Esophagus mucosa (tissue), 1 donor: ENCODE data around the gene CCDC24. TPM values are rescaled to one million over a fixed set of nuclear protein-coding genes. Genes with fewer than 3 reads are reported as not detected.

Source experiments
- ATAC-seq: fragments of 200-7000 bp; cut with Tn5 transposase; one replicate; pipeline ENCODE4 v1.9.1; 2020
- total RNA-seq: library from RNA; stranded (reverse); gene quantifications from one replicate; pipeline ENCODE4 v1.2.4, GENCODE V29; 2023
- donor health status: DM: yes; HTN: yes; CAD: no.

Gene CCDC24
- total RNA-seq, 1 donor from 2014 or later: 4.0 TPM

GRCh38 chr1:44027320-44027719, 35.9 kb downstream of the CCDC24 start:
- ATAC-seq: no peak

GRCh38 chr1:44029260-44029910, 38.0 kb downstream of the CCDC24 start:
- ATAC-seq: no peak

- ATAC-seq: peak; percentile 77
Measured at GRCh38 chr1:44029911-44030604, 38.7 kb downstream of the CCDC24 start.

GRCh38 chr1:44030605-44031251, 39.3 kb downstream of the CCDC24 start:
- ATAC-seq: peak; percentile 4

- peak; percentile 47 for ATAC-seq
Measured at GRCh38 chr1:44031252-44032169, 40.1 kb downstream of the CCDC24 start, which contains the start of gene SLC6A9. TSS of gene SLC6A9 (minus strand) at chr1:44031462. CDS start at chr1:44024277, 7,185 bp downstream.

GRCh38 chr1:44032170-44032790, 40.9 kb downstream of the CCDC24 start:
- peak; percentile 5 for ATAC-seq

- no peak for ATAC-seq
Measured at GRCh38 chr1:44033041-44033575, 41.7 kb downstream of the CCDC24 start.

- no peak for ATAC-seq
Measured at GRCh38 chr1:44033756-44034155, 42.4 kb downstream of the CCDC24 start.

GRCh38 chr1:44034423-44034822, 43.0 kb downstream of the CCDC24 start:
- ATAC-seq: no peak

GRCh38 chr1:44034976-44035716, 43.7 kb downstream of the CCDC24 start:
- ATAC-seq: no peak

GRCh38 chr1:44035726-44036408, 44.5 kb downstream of the CCDC24 start:
- ATAC-seq: no peak

- ATAC-seq: peak; percentile 63
Measured at GRCh38 chr1:44036409-44037139, 45.2 kb downstream of the CCDC24 start.

- ATAC-seq: peak; percentile 19
Measured at GRCh38 chr1:44037154-44037553, 45.8 kb downstream of the CCDC24 start.

- no peak for ATAC-seq
Measured at GRCh38 chr1:44038876-44039657, 47.7 kb downstream of the CCDC24 start.

GRCh38 chr1:44040418-44040817, 49.0 kb downstream of the CCDC24 start:
- ATAC-seq: no peak

GRCh38 chr1:44040846-44041245, 49.4 kb downstream of the CCDC24 start:
- no peak for ATAC-seq

- peak; percentile 37 for ATAC-seq
Measured at GRCh38 chr1:44043176-44044070, 52.0 kb downstream of the CCDC24 start.
